Natural killer cell (primary cell): ENCODE data around the gene SETBP1. TPM values are rescaled to one million over a fixed set of nuclear protein-coding genes. Genes with fewer than 3 reads are reported as not detected.
A peak's percentile ranks its signal among the peaks of the same experiment; 100 is the strongest.

Source experiments
- ATAC-seq, 3 donors: fragments of 150-1000 bp in 2 of 3; fragments of 200-7000 bp in 1 of 3; cut with Tn5 transposase; 1 replicate in 1 of 3; 2 replicates in 2 of 3; pipeline ENCODE4 v1.10.0; 2021; ENCODE audit warnings: mild to moderate bottlenecking in 2 of 3, moderate library complexity in 2 of 3
- DNase-seq, 2 donors: peaks; one replicate each; pipeline versions ENCODE4 v3.0.0 to v3.0.0-alpha.2; 2013 to 2021; ENCODE audit warnings: mixed read lengths in 1 of 2
- H3K27ac ChIP-seq: one replicate; pipeline ENCODE4 v1.5.1; 2013; ENCODE audit warnings: mild to moderate bottlenecking, low read length
- H3K27me3 ChIP-seq: one replicate; pipeline ENCODE4 v1.6.1; 2013; ENCODE audit warnings: low read length; ENCODE audit not compliant: control insufficient read depth, insufficient read depth
- H3K36me3 ChIP-seq: one replicate; pipeline ENCODE4 v1.6.1; 2013; ENCODE audit warnings: low read length; ENCODE audit not compliant: control insufficient read depth, insufficient read depth
- H3K4me1 ChIP-seq: one replicate; pipeline ENCODE4 v1.6.1; 2013; ENCODE audit warnings: low read length; ENCODE audit not compliant: control insufficient read depth, insufficient read depth
- H3K4me3 ChIP-seq: one replicate; pipeline ENCODE4 v1.5.1; 2013; ENCODE audit warnings: low read length
- H3K9me3 ChIP-seq: one replicate; pipeline ENCODE4 v1.6.1; 2013; ENCODE audit warnings: low read length; ENCODE audit not compliant: control insufficient read depth, insufficient read depth
- H3K27ac Mint-ChIP-seq, 2 donors: one replicate each; pipeline ENCODE4 v1.8.0; 2022; ENCODE audit warnings: mild to moderate bottlenecking in 2 of 2, mixed read lengths in 2 of 2, moderate library complexity in 1 of 2
- H3K27me3 Mint-ChIP-seq, 2 donors: one replicate each; pipeline ENCODE4 v1.8.0; 2022; ENCODE audit warnings: low read depth in 2 of 2, mixed read lengths in 2 of 2
- H3K36me3 Mint-ChIP-seq: one replicate; pipeline ENCODE4 v1.8.0; 2022; ENCODE audit warnings: mixed read lengths
- H3K4me1 Mint-ChIP-seq, 2 donors: one replicate each; pipeline ENCODE4 v1.8.0; 2022; ENCODE audit warnings: mixed read lengths in 2 of 2
- H3K4me3 Mint-ChIP-seq: one replicate; pipeline ENCODE4 v1.8.0; 2022; ENCODE audit warnings: mild to moderate bottlenecking, moderate library complexity, mixed read lengths
- H3K9me3 Mint-ChIP-seq, 2 donors: one replicate each; pipeline ENCODE4 v1.8.0; 2022; ENCODE audit warnings: mixed read lengths in 2 of 2
- WGBS: methylation state at CpG from one replicate; pipeline ENCODE4 v1.1.7; 2013; ENCODE audit warnings: missing lambda C conversion rate; ENCODE audit not compliant: insufficient coverage; 5-methylcytosine and 5-hydroxymethylcytosine counted together
- intact Hi-C: fragments of 100-400 bp; cut with micrococcal nuclease; formaldehyde crosslinking; loops from one replicate; pipeline ENCODE4 v1.14.2; 2022
- total RNA-seq, 4 donors: library from RNA; stranded (reverse); fragments of 120-200 nt in 1 of 4; gene quantifications; one replicate each; pipeline versions ENCODE4 v1.2.3 to v1.2.4, GENCODE V29; 2013 to 2022
- TF ChIP-seq, protein P1 (sequence below): fragments of 200-600 bp; IDR thresholded peaks from one replicate; pipeline ENCODE4 v1.8.0; 2022; ENCODE audit warnings: antibody characterized with exemption

SETBP1 gene
- total RNA-seq, 3 donors from 2014 or later (not counting 1 experiment from before 2014, with no cell fraction given) = 36.0 to 46.6 (median 41.2) TPM

DNA sequence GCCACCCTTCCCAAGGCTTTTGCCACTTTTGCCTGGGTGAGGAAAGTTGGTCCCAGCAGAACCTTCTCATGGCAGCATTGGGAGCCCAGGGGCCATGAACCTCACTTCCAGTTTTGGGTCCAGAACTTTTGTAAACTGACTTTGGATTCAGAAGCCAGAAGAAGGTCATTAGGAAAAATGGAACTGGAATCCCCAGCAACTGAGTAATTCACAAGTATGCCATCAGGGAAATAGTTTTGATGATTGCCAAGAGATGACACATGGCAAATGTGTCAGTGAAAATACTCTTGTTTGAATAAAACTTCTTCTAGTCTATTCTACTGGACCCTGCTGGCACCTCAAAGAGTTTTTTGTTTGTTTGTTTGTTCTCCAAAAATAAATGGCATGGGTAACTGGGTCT is 203.7 kb downstream of the SETBP1 start:
- Mint-ChIP-seq H3K9me3 (no peaks in the 10 kb centered on the region), H3K27ac (no peak overlapping the region), H3K4me3 (no peak overlapping the region), H3K27me3 (peaks cover 0 to 2% of the 10 kb centered on the region in 2 donors), H3K4me1 (peaks cover 29 to 30% of the 10 kb centered on the region in 2 donors), H3K36me3 (no peaks in the 10 kb centered on the region)
- H3K27me3 ChIP-seq = no peaks in the 10 kb centered on the region
- TF ChIP-seq, protein P1, sequence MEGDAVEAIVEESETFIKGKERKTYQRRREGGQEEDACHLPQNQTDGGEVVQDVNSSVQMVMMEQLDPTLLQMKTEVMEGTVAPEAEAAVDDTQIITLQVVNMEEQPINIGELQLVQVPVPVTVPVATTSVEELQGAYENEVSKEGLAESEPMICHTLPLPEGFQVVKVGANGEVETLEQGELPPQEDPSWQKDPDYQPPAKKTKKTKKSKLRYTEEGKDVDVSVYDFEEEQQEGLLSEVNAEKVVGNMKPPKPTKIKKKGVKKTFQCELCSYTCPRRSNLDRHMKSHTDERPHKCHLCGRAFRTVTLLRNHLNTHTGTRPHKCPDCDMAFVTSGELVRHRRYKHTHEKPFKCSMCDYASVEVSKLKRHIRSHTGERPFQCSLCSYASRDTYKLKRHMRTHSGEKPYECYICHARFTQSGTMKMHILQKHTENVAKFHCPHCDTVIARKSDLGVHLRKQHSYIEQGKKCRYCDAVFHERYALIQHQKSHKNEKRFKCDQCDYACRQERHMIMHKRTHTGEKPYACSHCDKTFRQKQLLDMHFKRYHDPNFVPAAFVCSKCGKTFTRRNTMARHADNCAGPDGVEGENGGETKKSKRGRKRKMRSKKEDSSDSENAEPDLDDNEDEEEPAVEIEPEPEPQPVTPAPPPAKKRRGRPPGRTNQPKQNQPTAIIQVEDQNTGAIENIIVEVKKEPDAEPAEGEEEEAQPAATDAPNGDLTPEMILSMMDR = no peak
- H3K4me1 ChIP-seq = peaks cover 8% of the 10 kb centered on the region
- H3K36me3 ChIP-seq = no peaks in the 10 kb centered on the region
- intact Hi-C loops = no loop called here
- H3K27ac ChIP-seq = no peak overlapping the region
- ATAC-seq (no peak), DNase-seq (no peak)
- no peaks in the 10 kb centered on the region for H3K9me3 ChIP-seq
- no peak overlapping the region for H3K4me3 ChIP-seq

DNA sequence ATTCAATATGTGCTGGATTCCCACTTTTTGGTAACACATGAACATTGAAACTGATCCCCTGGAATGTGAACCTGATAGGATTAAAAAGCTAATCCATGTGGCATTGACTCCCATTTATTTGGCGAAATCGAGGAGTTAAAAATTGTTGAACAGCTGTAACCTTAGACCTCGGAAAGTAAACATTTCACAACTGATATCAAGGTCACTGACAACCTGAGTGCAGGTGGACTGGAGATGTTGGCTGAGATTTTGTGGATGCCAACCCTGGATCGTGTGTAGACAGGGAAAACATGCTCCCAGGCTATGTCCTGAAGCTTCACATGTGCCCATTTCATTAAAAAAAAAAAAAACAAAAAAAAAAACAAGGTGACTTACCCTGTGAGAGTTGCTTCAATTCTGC is 204.8 kb downstream of the SETBP1 start:
- ATAC-seq = no peak
- Mint-ChIP-seq H3K4me3 (no peak overlapping the region), H3K27me3 (no peaks in the 10 kb centered on the region), H3K4me1 (peaks cover 30% of the 10 kb centered on the region in 2 donors), H3K27ac (no peak overlapping the region), H3K9me3 (no peaks in the 10 kb centered on the region), H3K36me3 (no peaks in the 10 kb centered on the region)
- intact Hi-C loops = loop anchor here (5.0 kb wide), 2 partner anchors 48 to 203 kb away; partner anchors contain the start of gene SETBP1
- no peaks in the 10 kb centered on the region for H3K27me3 ChIP-seq
- H3K27ac ChIP-seq = no peak overlapping the region
- no peaks in the 10 kb centered on the region for H3K9me3 ChIP-seq
- peaks cover 8% of the 10 kb centered on the region for H3K4me1 ChIP-seq
- DNase-seq = no peak
- no peak overlapping the region for H3K4me3 ChIP-seq
- no peaks in the 10 kb centered on the region for H3K36me3 ChIP-seq
- 97% methylated on average over 4 of the region's 4 CpGs for whole genome bisulfite sequencing
- TF ChIP-seq, protein P1 = no peak

DNA sequence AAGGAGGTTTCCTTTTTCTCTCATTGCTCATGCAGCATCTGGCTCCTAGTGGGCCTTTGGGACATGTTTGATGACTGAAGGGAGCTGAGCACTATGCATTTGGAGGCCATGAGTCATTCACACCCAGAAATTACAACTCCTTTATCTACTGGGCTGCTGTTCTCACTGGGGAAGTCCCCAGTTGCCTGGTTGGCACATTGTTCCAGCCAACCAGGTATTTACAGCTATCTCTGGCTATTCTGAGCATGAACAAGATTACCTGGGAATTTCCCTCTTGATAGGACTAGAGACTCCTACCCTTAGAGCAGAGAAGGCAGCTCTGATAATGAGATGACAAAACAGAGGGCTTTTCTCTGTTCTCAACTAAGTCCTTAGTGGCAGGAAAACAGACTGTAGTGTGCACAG is 206.5 kb downstream of the SETBP1 start:
- no peaks in the 10 kb centered on the region for H3K27me3 Mint-ChIP-seq
- intact Hi-C loops = loop anchor here (1.0 to 5.0 kb wide), 3 partner anchors 50 to 205 kb away; partner anchors contain the start of gene SETBP1
- peak; percentile 93 to 96 (median 93) for ATAC-seq

More for the DNA sequence above, 206.5 kb downstream of the SETBP1 start:
- H3K36me3 Mint-ChIP-seq = no peaks in the 10 kb centered on the region
- Histone ChIP-seq H3K36me3 (no peaks in the 10 kb centered on the region), H3K27ac (peak overlapping the region; percentile 1), H3K27me3 (no peaks in the 10 kb centered on the region), H3K4me3 (no peak overlapping the region), H3K9me3 (no peaks in the 10 kb centered on the region), H3K4me1 (peaks cover 8% of the 10 kb centered on the region)
- H3K4me1 Mint-ChIP-seq = peaks cover 25 to 30% of the 10 kb centered on the region in 2 donors
- DNase-seq = peak; percentile 22 to 50
- H3K27ac Mint-ChIP-seq = peak overlapping the region; percentile 85 to 96
- peaks cover 2% of the 10 kb centered on the region in 2 donors for H3K9me3 Mint-ChIP-seq
- H3K4me3 Mint-ChIP-seq = peak overlapping the region; percentile 18
- TF ChIP-seq, protein P1 = no peak
